KMS-11 (cell line): ENCODE data around the gene C1QTNF1.
A peak's percentile ranks its signal among the peaks of the same experiment; 100 is the strongest.

ENCODE experiments used
- H2AFZ ChIP-seq: fragments of 200-600 bp; sonication (generic); 2 replicates; pipeline ENCODE4 v1.6.1; 2016; ENCODE audit warnings: antibody characterized with exemption, mixed run types, low read depth
- H3K27ac ChIP-seq: fragments of 200-600 bp; sonication (generic); 2 replicates; pipeline ENCODE4 v1.6.1; 2016; ENCODE audit warnings: mild to moderate bottlenecking, mixed run types
- H3K27me3 ChIP-seq: fragments of 200-600 bp; sonication (generic); 2 replicates; pipeline ENCODE4 v1.6.1; 2017; ENCODE audit warnings: mild to moderate bottlenecking, low read depth, mixed run types, moderate library complexity; ENCODE audit not compliant: insufficient read depth
- H3K36me3 ChIP-seq: fragments of 200-600 bp; sonication (generic); 2 replicates; pipeline ENCODE4 v1.6.1; 2017; ENCODE audit warnings: mild to moderate bottlenecking, mixed run types; ENCODE audit not compliant: insufficient read depth
- H3K4me1 ChIP-seq: fragments of 200-600 bp; sonication (generic); 2 replicates; pipeline ENCODE4 v1.6.1; 2016; ENCODE audit warnings: mild to moderate bottlenecking, low read depth, mixed run types; ENCODE audit not compliant: poor library complexity, severe bottlenecking
- H3K4me2 ChIP-seq: fragments of 200-600 bp; sonication (generic); 2 replicates; pipeline ENCODE4 v1.7.0; 2016; ENCODE audit warnings: mild to moderate bottlenecking, mixed run types
- H3K4me3 ChIP-seq: fragments of 200-600 bp; sonication (generic); IDR thresholded peaks from 2 replicates; pipeline ENCODE4 v1.6.1; 2017; ENCODE audit warnings: low read depth, low read length, mixed read lengths; ENCODE audit not compliant: insufficient read depth
- H3K79me2 ChIP-seq: fragments of 200-600 bp; sonication (generic); 2 replicates; pipeline ENCODE4 v1.6.1; 2016; ENCODE audit warnings: low read depth, mixed run types; ENCODE audit not compliant: insufficient read depth
- H3K9ac ChIP-seq: fragments of 200-600 bp; sonication (generic); 2 replicates; pipeline ENCODE4 v1.6.1; 2016; ENCODE audit warnings: mild to moderate bottlenecking, mixed run types
- H4K20me1 ChIP-seq: fragments of 200-600 bp; sonication (generic); 2 replicates; pipeline ENCODE4 v1.6.1; 2016; ENCODE audit warnings: mild to moderate bottlenecking, mixed run types; ENCODE audit not compliant: insufficient read depth
- CTCF ChIP-seq: fragments of 200-600 bp; sonication (generic); conservative IDR thresholded peaks from 2 replicates; pipeline ENCODE4 v1.6.1; 2017; ENCODE audit warnings: low read depth, mild to moderate bottlenecking, antibody characterized with exemption, low read length, moderate library complexity, mixed read lengths

Gene C1QTNF1

GRCh38 chr17:79006046-79006445 lies 17.9 kb upstream of the C1QTNF1 start:
- no peak overlapping the region for H3K9ac ChIP-seq
- H3K4me2 ChIP-seq = no peak overlapping the region
- H3K4me1 ChIP-seq = peaks cover 19% of the 10 kb centered on the region
- H3K27me3 ChIP-seq = no peaks in the 10 kb centered on the region
- no peaks in the 10 kb centered on the region for H3K36me3 ChIP-seq
- H4K20me1 ChIP-seq = no peaks in the 10 kb centered on the region
- H3K27ac ChIP-seq = no peak overlapping the region
- TF ChIP-seq CTCF = no peak
- H2AFZ ChIP-seq = no peak overlapping the region
- peaks cover 60% of the 10 kb centered on the region for H3K79me2 ChIP-seq
- H3K4me3 ChIP-seq = no peak overlapping the region

GRCh38 chr17:79006794-79007503 lies 17.0 kb upstream of the C1QTNF1 start:
- Histone ChIP-seq H3K9ac (no peak overlapping the region), H3K27me3 (no peaks in the 10 kb centered on the region), H2AFZ (no peak overlapping the region), H4K20me1 (no peaks in the 10 kb centered on the region), H3K36me3 (no peaks in the 10 kb centered on the region), H3K79me2 (peaks cover 52% of the 10 kb centered on the region), H3K4me2 (no peak overlapping the region), H3K27ac (no peak overlapping the region), H3K4me1 (peaks cover 19% of the 10 kb centered on the region), H3K4me3 (no peak overlapping the region)
- no peak for TF ChIP-seq CTCF

- Histone ChIP-seq H3K79me2 (peaks cover 44% of the 10 kb centered on the region), H3K4me3 (no peak overlapping the region), H3K9ac (no peak overlapping the region), H4K20me1 (no peaks in the 10 kb centered on the region), H3K27me3 (no peaks in the 10 kb centered on the region; the same call in 1 of the 2 replicates), H3K4me2 (peak overlapping the region; percentile 95; the same call in 1 of the 2 replicates), H3K4me1 (peaks cover 19% of the 10 kb centered on the region), H3K27ac (no peak overlapping the region), H2AFZ (no peak overlapping the region), H3K36me3 (no peaks in the 10 kb centered on the region)
- TF ChIP-seq CTCF = no peak
Measured at GRCh38 chr17:79007504-79008381, 16.2 kb upstream of the C1QTNF1 start.

- TF ChIP-seq CTCF = no peak
- Histone ChIP-seq H3K27ac (peak overlapping the region; percentile 36; the same call in 1 of the 2 replicates), H3K27me3 (no peaks in the 10 kb centered on the region; the same call in 1 of the 2 replicates), H3K4me3 (no peak overlapping the region), H4K20me1 (no peaks in the 10 kb centered on the region), H2AFZ (peak overlapping the region; percentile 83), H3K36me3 (no peaks in the 10 kb centered on the region), H3K9ac (peak overlapping the region; percentile 81), H3K4me2 (peak overlapping the region; percentile 95), H3K79me2 (peaks cover 39% of the 10 kb centered on the region), H3K4me1 (peaks cover 19% of the 10 kb centered on the region)
Measured at GRCh38 chr17:79008666-79009387, 15.1 kb upstream of the C1QTNF1 start.
